Endodermal cell (in vitro differentiated cells): ENCODE results near the gene DDX60. TPM values are rescaled to one million over a fixed set of nuclear protein-coding genes. Genes with fewer than 3 reads are reported as not detected.

Experiments
- DNase-seq: peaks from one replicate; pipeline ENCODE4 v3.0.0-alpha.2; 2017
- H3K27ac ChIP-seq: 2 replicates; pipeline ENCODE4 v1.5.1; 2013; ENCODE audit warnings: mild to moderate bottlenecking, low read depth, low read length, moderate library complexity
- H3K27me3 ChIP-seq: 2 replicates; pipeline ENCODE4 v1.6.1; 2013; ENCODE audit warnings: mild to moderate bottlenecking, low read length, moderate library complexity; ENCODE audit not compliant: insufficient read depth, control insufficient read depth, poor library complexity, severe bottlenecking
- H3K36me3 ChIP-seq: 2 replicates; pipeline ENCODE4 v1.7.0; 2013; ENCODE audit warnings: mild to moderate bottlenecking, low read length, moderate library complexity; ENCODE audit not compliant: control insufficient read depth, insufficient read depth
- H3K4me1 ChIP-seq: one replicate; pipeline ENCODE4 v1.7.0; 2013; ENCODE audit warnings: low read length; ENCODE audit not compliant: control insufficient read depth, insufficient read depth
- H3K4me3 ChIP-seq: 2 replicates; pipeline ENCODE4 v1.5.1; 2013; ENCODE audit warnings: mild to moderate bottlenecking, low read length, moderate library complexity
- H3K9ac ChIP-seq: 2 replicates; pipeline ENCODE4 v1.6.1; 2013; ENCODE audit warnings: mild to moderate bottlenecking, low read length, moderate library complexity; ENCODE audit not compliant: poor library complexity, severe bottlenecking; ENCODE audit errors: extremely low read depth
- H3K9me3 ChIP-seq: 2 replicates; pipeline ENCODE4 v1.6.1; 2013; ENCODE audit warnings: mild to moderate bottlenecking, low read length, moderate library complexity; ENCODE audit not compliant: control insufficient read depth
- H3K27ac Mint-ChIP-seq: 2 replicates; pipeline ENCODE4 v1.8.0; 2020; ENCODE audit warnings: mixed read lengths
- H3K27me3 Mint-ChIP-seq: 2 replicates; pipeline ENCODE4 v1.8.0; 2021; ENCODE audit warnings: mild to moderate bottlenecking, mixed read lengths; ENCODE audit not compliant: insufficient read depth
- H3K36me3 Mint-ChIP-seq: 2 replicates; pipeline ENCODE4 v1.8.0; 2020; ENCODE audit warnings: low read depth, mixed read lengths
- H3K4me1 Mint-ChIP-seq: 2 replicates; pipeline ENCODE4 v1.8.0; 2020; ENCODE audit warnings: mixed read lengths
- H3K4me3 Mint-ChIP-seq: 2 replicates; pipeline ENCODE4 v1.8.0; 2020; ENCODE audit warnings: mild to moderate bottlenecking, moderate library complexity, mixed read lengths
- H3K9me3 Mint-ChIP-seq: 2 replicates; pipeline ENCODE4 v1.8.0; 2020; ENCODE audit warnings: mild to moderate bottlenecking, mixed read lengths
- WGBS, 2 experiments: methylation state at CpG; one replicate each; pipeline versions ENCODE4 v1.1.5 to v1.1.7; 2013; ENCODE audit warnings: missing lambda C conversion rate in 2 of 2, mixed read lengths in 1 of 2; ENCODE audit not compliant: insufficient coverage in 1 of 2, insufficient read length in 1 of 2; 5-methylcytosine and 5-hydroxymethylcytosine counted together
- total RNA-seq, 2 donors: library from RNA; stranded (reverse); fragmentation: NEBNext Ultra II Directional in 1 of 2; extraction: Animal tissue kit (Norgen Biotek cat#: 25700) in 1 of 2; gene quantifications; 2 replicates in 1 of 2; 3 replicates in 1 of 2; pipeline ENCODE4 v1.2.1, GENCODE V29; 2021
- TF ChIP-seq, protein P1 (sequence below): fragments of 200-600 bp; sonication (generic); conservative IDR thresholded peaks from 2 replicates; pipeline ENCODE4 v1.5.0; 2021; ENCODE audit warnings: antibody characterized with exemption, mild to moderate bottlenecking

The DDX60 gene
- total RNA-seq, 2 donors from 2014 or later, result 1.6 to 3.1 TPM

DNA sequence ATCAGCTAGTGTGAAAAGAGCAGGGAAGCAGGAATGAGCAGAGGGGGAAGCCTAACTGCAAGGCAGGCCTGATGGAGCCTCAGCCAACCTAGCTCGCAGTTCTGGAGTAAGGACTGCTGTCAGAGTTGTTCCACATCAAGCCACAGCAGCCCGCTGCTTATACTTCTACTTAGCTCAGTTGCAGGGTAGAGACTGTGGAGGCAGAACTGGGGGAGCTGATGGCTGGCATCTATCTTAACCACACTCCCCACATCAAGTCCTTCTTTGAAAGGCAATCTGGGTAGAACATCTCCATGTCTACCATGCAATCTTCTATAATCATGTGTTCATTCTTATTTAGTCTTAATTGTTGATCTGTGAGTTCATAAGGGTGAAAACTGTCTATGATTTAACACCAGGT, 46.1 kb downstream of the DDX60 start:
- Histone ChIP-seq H3K27me3 (no peaks in the 10 kb centered on the region), H3K27ac (no peak overlapping the region), H3K9ac (no peak overlapping the region), H3K9me3 (no peaks in the 10 kb centered on the region), H3K4me1 (no peaks in the 10 kb centered on the region), H3K4me3 (no peak overlapping the region), H3K36me3 (no peaks in the 10 kb centered on the region)
- TF ChIP-seq, protein P1, sequence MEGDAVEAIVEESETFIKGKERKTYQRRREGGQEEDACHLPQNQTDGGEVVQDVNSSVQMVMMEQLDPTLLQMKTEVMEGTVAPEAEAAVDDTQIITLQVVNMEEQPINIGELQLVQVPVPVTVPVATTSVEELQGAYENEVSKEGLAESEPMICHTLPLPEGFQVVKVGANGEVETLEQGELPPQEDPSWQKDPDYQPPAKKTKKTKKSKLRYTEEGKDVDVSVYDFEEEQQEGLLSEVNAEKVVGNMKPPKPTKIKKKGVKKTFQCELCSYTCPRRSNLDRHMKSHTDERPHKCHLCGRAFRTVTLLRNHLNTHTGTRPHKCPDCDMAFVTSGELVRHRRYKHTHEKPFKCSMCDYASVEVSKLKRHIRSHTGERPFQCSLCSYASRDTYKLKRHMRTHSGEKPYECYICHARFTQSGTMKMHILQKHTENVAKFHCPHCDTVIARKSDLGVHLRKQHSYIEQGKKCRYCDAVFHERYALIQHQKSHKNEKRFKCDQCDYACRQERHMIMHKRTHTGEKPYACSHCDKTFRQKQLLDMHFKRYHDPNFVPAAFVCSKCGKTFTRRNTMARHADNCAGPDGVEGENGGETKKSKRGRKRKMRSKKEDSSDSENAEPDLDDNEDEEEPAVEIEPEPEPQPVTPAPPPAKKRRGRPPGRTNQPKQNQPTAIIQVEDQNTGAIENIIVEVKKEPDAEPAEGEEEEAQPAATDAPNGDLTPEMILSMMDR, result no peak
- Mint-ChIP-seq H3K4me1 (no peaks in the 10 kb centered on the region), H3K27me3 (no peaks in the 10 kb centered on the region), H3K4me3 (no peak overlapping the region), H3K27ac (no peak overlapping the region), H3K36me3 (no peaks in the 10 kb centered on the region), H3K9me3 (no peaks in the 10 kb centered on the region)
- no peak for DNase-seq
- WGBS, 2 experiments, result 71 to 98% methylated on average over 1 to 2 of the region's 2 CpGs

DNA sequence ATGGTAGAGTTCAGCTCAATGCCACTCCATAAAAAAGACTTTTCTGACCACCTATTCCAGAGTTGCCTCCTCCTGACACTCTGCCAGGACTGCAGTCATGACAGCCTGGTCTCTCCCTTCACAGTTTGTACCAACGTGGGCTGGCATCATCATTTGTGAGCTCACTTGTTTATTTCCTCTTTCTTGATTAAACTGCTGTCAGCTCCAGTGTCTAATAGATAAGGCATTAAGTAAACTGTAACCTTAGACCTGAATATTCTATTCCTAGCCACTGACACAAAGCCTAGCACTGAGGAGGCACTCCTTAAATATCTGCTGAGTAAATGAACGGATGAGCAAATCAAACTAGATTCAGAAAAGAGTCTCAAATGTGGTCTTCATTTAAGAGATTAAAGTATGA, 48.7 kb downstream of the DDX60 start:
- Histone ChIP-seq H3K27ac (no peak overlapping the region), H3K36me3 (no peaks in the 10 kb centered on the region), H3K4me1 (no peaks in the 10 kb centered on the region), H3K9me3 (no peaks in the 10 kb centered on the region), H3K9ac (no peak overlapping the region), H3K27me3 (no peaks in the 10 kb centered on the region), H3K4me3 (no peak overlapping the region)
- Mint-ChIP-seq H3K4me1 (no peaks in the 10 kb centered on the region), H3K36me3 (no peaks in the 10 kb centered on the region), H3K4me3 (no peak overlapping the region), H3K27ac (no peak overlapping the region), H3K27me3 (no peaks in the 10 kb centered on the region), H3K9me3 (no peaks in the 10 kb centered on the region)
- 87 to 100% methylated on average over 1 to 2 of the region's 2 CpGs for WGBS, 2 experiments
- TF ChIP-seq, protein P1, result no peak
- DNase-seq, result no peak

GRCh38 chr4:168265327-168265726, 53.2 kb downstream of the DDX60 start:
- TF ChIP-seq, protein P1, result no peak
- WGBS, 2 experiments, result 100% methylated on average over 1 of the region's 1 CpG

More at GRCh38 chr4:168265327-168265726, 53.2 kb downstream of the DDX60 start:
- Mint-ChIP-seq H3K27ac (no peak overlapping the region), H3K4me3 (no peak overlapping the region), H3K27me3 (no peaks in the 10 kb centered on the region), H3K4me1 (peaks cover 13% of the 10 kb centered on the region), H3K36me3 (no peaks in the 10 kb centered on the region), H3K9me3 (no peaks in the 10 kb centered on the region)
- Histone ChIP-seq H3K27me3 (no peaks in the 10 kb centered on the region), H3K4me1 (peaks cover 5% of the 10 kb centered on the region), H3K9me3 (no peaks in the 10 kb centered on the region), H3K9ac (no peak overlapping the region), H3K27ac (no peak overlapping the region), H3K36me3 (no peaks in the 10 kb centered on the region), H3K4me3 (no peak overlapping the region)
- no peak for DNase-seq
